Stimulated activated CD8-positive, alpha-beta memory T cell treated with anti-CD3 and anti-CD28 coated beads, Interleukin-12 subunit alpha, Interleukin-12 subunit beta, amount 100 ng/mL, for 4 hours (primary cell): Measurements from ENCODE around the gene KIF1A.
"Not testable (repeated sequence)": the region's sequence is repeated elsewhere in the genome, so short reads cannot be mapped to it uniquely, and the experiment has no call there.

Experiments
- DNase-seq: peaks from one replicate; pipeline ENCODE4 v3.0.0-alpha.2; 2020; ENCODE audit warnings: low read depth

The KIF1A gene

GRCh38 chr2:240685771-240686371 lies 134.1 kb downstream of the KIF1A start:
- no peak for DNase-seq

DNA sequence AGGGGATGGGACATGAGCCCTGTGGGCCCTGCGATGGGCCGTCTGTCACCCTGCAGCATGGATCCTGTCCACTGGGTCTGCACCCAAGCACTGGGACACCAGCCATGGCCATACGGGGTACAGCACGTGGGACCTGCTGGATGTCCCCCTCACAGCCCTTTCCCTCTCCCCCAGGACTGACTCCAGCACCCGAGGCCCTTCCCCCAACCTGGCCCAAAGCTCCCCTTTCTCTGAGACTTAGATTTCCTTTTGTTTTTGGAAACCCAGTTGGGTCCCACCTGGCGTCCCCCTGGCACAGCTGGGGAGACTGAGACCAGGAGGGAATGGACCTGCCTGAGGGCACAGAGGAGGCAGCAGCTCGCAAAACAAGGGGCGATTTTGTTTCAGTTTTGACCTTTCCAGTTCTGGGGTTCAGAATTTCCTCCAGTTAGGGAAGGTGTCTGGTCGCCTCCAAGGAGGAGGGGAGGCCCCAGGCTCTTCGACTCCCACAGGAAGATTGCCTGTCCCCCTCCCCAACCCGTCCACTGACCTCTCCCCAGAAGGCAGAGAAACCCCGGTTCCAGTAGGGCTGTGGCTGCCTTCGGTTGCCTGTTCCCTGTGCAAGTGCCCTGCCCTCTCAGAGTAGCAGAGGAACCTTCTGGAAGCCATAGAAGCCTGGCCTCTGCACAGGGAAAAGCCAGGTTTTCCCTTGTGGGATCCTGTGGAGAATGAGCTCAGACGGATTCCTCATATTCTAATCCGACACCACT lies 135.9 kb downstream of the KIF1A start:
- not testable (repeated sequence) for DNase-seq

- DNase-seq, result not testable (repeated sequence)
Measured at GRCh38 chr2:240683329-240683979, 136.6 kb downstream of the KIF1A start.

DNA sequence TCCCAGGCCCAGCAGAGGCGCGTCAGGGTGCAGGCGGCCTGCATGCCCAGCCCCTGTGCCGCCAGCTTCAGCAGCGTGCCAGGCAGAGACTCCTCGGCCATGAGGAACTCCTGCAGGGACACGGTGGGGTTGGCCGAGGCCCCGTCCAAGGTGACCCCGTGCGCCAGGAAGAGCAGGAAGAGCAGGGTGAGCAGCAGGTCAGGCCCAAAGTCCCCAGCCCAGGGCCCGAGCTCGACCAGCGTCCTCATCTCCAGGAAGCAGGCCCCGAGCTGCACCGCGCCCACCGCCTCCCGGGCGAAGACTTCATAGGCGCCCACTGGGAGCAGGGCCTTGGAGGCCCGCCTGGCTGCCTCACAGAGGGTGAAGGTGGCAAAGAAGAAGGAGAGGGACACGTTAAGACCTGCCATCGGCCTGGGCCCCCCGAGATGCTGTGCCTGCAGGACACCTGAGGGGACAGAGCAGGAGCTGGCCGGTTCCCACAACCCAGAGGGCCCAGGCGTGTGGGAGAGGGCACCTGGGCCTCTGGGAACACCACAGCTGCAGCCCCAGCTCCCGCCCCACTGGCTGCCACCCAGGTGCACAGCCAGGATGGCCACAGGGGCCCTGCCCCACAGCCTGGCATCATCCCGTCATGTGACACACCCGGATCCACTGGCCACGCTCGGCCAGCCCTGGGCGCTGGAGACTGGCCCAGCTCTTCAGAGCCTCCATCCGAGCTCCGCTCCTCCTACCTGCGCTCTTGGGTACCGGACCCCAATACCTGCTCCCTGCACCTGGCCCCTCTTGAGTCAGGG lies 137.4 kb downstream of the KIF1A start, which contains the start of gene AQP12B:
TSS of gene AQP12B (minus strand) at position 455 of the 794 bp plus-strand sequence. CDS start at position 407, 48 bp downstream.
- not testable (repeated sequence) for DNase-seq

DNA sequence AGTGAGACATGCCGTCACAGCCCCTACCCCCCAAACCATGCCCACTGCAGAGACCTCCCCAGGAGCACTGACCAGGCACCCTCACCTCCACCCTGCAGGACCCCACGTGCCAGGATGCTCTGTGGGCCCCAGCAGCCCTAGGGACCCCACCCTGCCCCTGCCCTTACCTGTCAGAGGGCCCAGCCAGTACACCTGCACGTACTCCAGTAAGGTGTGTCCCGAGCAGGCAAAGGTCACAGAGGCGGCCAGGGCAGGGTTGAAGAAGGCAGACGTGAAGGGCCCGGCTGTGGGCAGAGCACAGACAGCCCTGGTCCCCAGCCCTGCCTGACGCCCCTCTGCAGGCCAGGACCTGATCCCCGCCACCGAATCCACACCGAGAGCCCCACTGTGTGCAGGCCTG lies 139.8 kb downstream of the KIF1A start:
- DNase-seq, result not testable (repeated sequence)

GRCh38 chr2:240678909-240679308 lies 141.1 kb downstream of the KIF1A start:
- not testable (repeated sequence) for DNase-seq

- DNase-seq, result not testable (repeated sequence)
Measured at GRCh38 chr2:240678043-240678442, 142.0 kb downstream of the KIF1A start.

DNA sequence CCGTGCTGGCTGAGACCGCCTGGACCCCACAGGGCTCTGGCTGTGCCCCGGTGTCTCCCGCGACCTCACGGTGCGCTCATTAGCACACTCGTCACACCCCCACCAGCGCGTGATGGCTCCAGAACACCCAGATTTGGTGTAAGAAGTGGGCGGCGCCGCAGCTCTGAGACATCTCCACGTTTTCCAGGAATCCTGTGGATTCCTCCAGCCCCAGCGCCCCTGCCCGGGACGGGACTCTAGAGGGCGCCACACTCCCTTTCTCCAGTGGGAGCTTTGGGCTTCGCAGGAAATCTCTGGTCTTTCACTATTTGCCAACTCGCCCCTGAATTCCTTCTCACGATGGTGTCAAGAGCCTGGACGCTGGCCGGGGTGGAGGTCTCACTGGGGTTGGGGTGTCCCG lies 144.7 kb downstream of the KIF1A start:
- DNase-seq, result not testable (repeated sequence)

DNA sequence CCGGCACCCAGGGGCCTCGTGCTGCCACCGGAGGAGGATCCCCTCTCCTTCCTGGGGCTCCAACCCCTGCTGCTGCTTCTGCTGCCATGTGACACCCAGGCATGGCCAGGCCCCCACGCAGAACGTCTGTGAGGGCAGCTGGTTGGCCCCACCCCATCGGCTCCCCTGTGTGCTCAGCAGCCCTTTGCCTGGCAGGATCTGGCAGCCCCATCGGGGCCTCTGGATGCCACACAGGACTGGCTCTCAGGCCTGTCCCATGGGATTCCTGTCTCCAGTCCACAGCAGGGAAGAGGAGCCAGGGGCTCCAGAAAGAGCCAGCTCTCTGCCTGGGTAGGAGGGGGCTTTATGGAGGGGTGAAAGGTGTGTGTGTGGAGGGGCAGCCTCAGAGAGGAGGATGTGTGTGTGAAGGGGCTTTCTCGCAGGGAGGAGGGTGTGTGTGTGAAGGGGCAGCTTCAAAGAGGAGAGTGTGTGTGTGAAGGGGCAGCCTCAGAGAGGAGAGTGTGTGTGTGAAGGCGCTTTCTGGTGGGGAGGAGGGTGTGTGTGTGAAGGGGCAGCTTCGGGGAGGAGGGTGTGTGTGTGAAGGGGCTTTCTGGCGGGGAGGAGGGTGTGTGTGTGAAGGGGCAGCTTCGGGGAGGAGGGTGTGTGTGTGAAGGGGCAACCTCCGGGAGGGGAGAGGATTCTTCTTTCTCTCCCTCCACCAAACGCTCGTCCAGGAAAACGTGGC lies 145.4 kb downstream of the KIF1A start:
- not testable (repeated sequence) for DNase-seq

- DNase-seq, result no peak
Measured at GRCh38 chr2:240672701-240673190, 147.3 kb downstream of the KIF1A start.

GRCh38 chr2:240672076-240672700 lies 147.8 kb downstream of the KIF1A start:
- no peak for DNase-seq

- no peak for DNase-seq
Measured at GRCh38 chr2:240670950-240671349, 149.1 kb downstream of the KIF1A start.

GRCh38 chr2:240670402-240670801 lies 149.6 kb downstream of the KIF1A start:
- DNase-seq, result no peak

- no peak for DNase-seq
Measured at GRCh38 chr2:240664622-240665021, 155.4 kb downstream of the KIF1A start.
